Measurements from ENCODE around the gene GRM3. TPM values are rescaled to one million over a fixed set of nuclear protein-coding genes. Genes with fewer than 3 reads are reported as not detected.

The GRM3 gene
- polyA plus RNA-seq, 4 donors: 0.10 to 0.27 TPM; not detected in 2

- Histone ChIP-seq H3K36me3 (ENCODE audit: control insufficient read depth in 3 of 3, insufficient read depth in 2 of 3, low read depth in 1 of 3, low read length in 3 of 3) (no peaks in the 10 kb centered on the region), H3K9me3 (ENCODE audit: control insufficient read depth in 2 of 2, insufficient read depth in 1 of 2, low read depth in 1 of 2, low read length in 1 of 2) (no peaks in the 10 kb centered on the region), H3K27ac (ENCODE audit: low read depth in 1 of 3, low read length in 2 of 3) (no peak overlapping the region), H3K4me1 (ENCODE audit: control insufficient read depth in 3 of 3, insufficient read depth in 2 of 3, low read depth in 1 of 3, low read length in 2 of 3) (no peaks in the 10 kb centered on the region), H3K4me3 (ENCODE audit: low read depth in 1 of 3, low read length in 3 of 3) (no peak overlapping the region), H3K27me3 (ENCODE audit: control insufficient read depth in 3 of 3, insufficient read depth in 3 of 3, low read length in 3 of 3) (no peaks in the 10 kb centered on the region)
- WGBS, 3 donors: 79 to 89% (median 85%) methylated on average over 4 of the region's 4 CpGs
- FAIRE-seq (no peak), DNase-seq (no peak)
Measured at GRCh38 chr7:86825264-86825663, 181.6 kb downstream of the GRM3 start.

GRCh38 chr7:86826948-86827347 lies 183.2 kb downstream of the GRM3 start:
- no peak for FAIRE-seq
- no peaks in the 10 kb centered on the region for H3K4me1 ChIP-seq (ENCODE audit: control insufficient read depth in 3 of 3, insufficient read depth in 2 of 3, low read depth in 1 of 3, low read length in 2 of 3)
- 85 to 94% (median 89%) methylated on average over 1 of the region's 1 CpG for WGBS, 3 donors
- H3K27ac ChIP-seq (ENCODE audit: low read depth in 1 of 3, low read length in 2 of 3): no peak overlapping the region
- no peak overlapping the region for H3K4me3 ChIP-seq (ENCODE audit: low read depth in 1 of 3, low read length in 3 of 3)
- no peak for DNase-seq
- no peaks in the 10 kb centered on the region for H3K27me3 ChIP-seq (ENCODE audit: control insufficient read depth in 3 of 3, insufficient read depth in 3 of 3, low read length in 3 of 3)
- no peaks in the 10 kb centered on the region for H3K9me3 ChIP-seq (ENCODE audit: control insufficient read depth in 2 of 2, insufficient read depth in 1 of 2, low read depth in 1 of 2, low read length in 1 of 2)
- H3K36me3 ChIP-seq (ENCODE audit: control insufficient read depth in 3 of 3, insufficient read depth in 2 of 3, low read depth in 1 of 3, low read length in 3 of 3): no peaks in the 10 kb centered on the region

GRCh38 chr7:86833360-86833759 lies 189.7 kb downstream of the GRM3 start:
- Histone ChIP-seq H3K4me3 (ENCODE audit: low read depth in 1 of 3, low read length in 3 of 3) (no peak overlapping the region), H3K9me3 (ENCODE audit: control insufficient read depth in 2 of 2, insufficient read depth in 1 of 2, low read depth in 1 of 2, low read length in 1 of 2) (no peaks in the 10 kb centered on the region), H3K36me3 (ENCODE audit: control insufficient read depth in 3 of 3, insufficient read depth in 2 of 3, low read depth in 1 of 3, low read length in 3 of 3) (no peaks in the 10 kb centered on the region), H3K27ac (ENCODE audit: low read depth in 1 of 3, low read length in 2 of 3) (no peak overlapping the region), H3K4me1 (ENCODE audit: control insufficient read depth in 3 of 3, insufficient read depth in 2 of 3, low read depth in 1 of 3, low read length in 2 of 3) (no peaks in the 10 kb centered on the region), H3K27me3 (ENCODE audit: control insufficient read depth in 3 of 3, insufficient read depth in 3 of 3, low read length in 3 of 3) (no peaks in the 10 kb centered on the region)
- FAIRE-seq: no peak
- no peak for DNase-seq
- WGBS, 3 donors: 72 to 86% (median 74%) methylated on average over 3 of the region's 3 CpGs

GRCh38 chr7:86837235-86837634 lies 193.5 kb downstream of the GRM3 start:
- DNase-seq (no peak), FAIRE-seq (no peak)
- no peaks in the 10 kb centered on the region for H3K9me3 ChIP-seq (ENCODE audit: control insufficient read depth in 2 of 2, insufficient read depth in 1 of 2, low read depth in 1 of 2, low read length in 1 of 2)
- H3K4me1 ChIP-seq (ENCODE audit: control insufficient read depth in 3 of 3, insufficient read depth in 2 of 3, low read depth in 1 of 3, low read length in 2 of 3): no peaks in the 10 kb centered on the region
- no peak overlapping the region for H3K4me3 ChIP-seq (ENCODE audit: low read depth in 1 of 3, low read length in 3 of 3)
- WGBS, 3 donors: 53 to 67% (median 63%) methylated on average over 3 of the region's 3 CpGs
- H3K27me3 ChIP-seq (ENCODE audit: control insufficient read depth in 3 of 3, insufficient read depth in 3 of 3, low read length in 3 of 3): no peaks in the 10 kb centered on the region
- no peaks in the 10 kb centered on the region for H3K36me3 ChIP-seq (ENCODE audit: control insufficient read depth in 3 of 3, insufficient read depth in 2 of 3, low read depth in 1 of 3, low read length in 3 of 3)
- H3K27ac ChIP-seq (ENCODE audit: low read depth in 1 of 3, low read length in 2 of 3): no peak overlapping the region

GRCh38 chr7:86844608-86845007 lies 200.9 kb downstream of the GRM3 start:
- no peak for FAIRE-seq
- Histone ChIP-seq H3K27ac (ENCODE audit: low read depth in 1 of 3, low read length in 2 of 3) (no peak overlapping the region), H3K4me3 (ENCODE audit: low read depth in 1 of 3, low read length in 3 of 3) (no peak overlapping the region), H3K9me3 (ENCODE audit: control insufficient read depth in 2 of 2, insufficient read depth in 1 of 2, low read depth in 1 of 2, low read length in 1 of 2) (no peaks in the 10 kb centered on the region), H3K36me3 (ENCODE audit: control insufficient read depth in 3 of 3, insufficient read depth in 2 of 3, low read depth in 1 of 3, low read length in 3 of 3) (no peaks in the 10 kb centered on the region), H3K4me1 (ENCODE audit: control insufficient read depth in 3 of 3, insufficient read depth in 2 of 3, low read depth in 1 of 3, low read length in 2 of 3) (peaks cover 0 to 26% (median 0%) of the 10 kb centered on the region in 3 donors), H3K27me3 (ENCODE audit: control insufficient read depth in 3 of 3, insufficient read depth in 3 of 3, low read length in 3 of 3) (no peaks in the 10 kb centered on the region)
- WGBS, 3 donors: 85 to 91% (median 88%) methylated on average over 3 of the region's 3 CpGs
- no peak for DNase-seq

- FAIRE-seq: no peak
- WGBS, 3 donors: 6 to 18% (median 17%) methylated on average over 3 of the region's 3 CpGs
- peak overlapping the region in 1 of 3 donors; percentile 64 for H3K27ac ChIP-seq (ENCODE audit: low read depth in 1 of 3, low read length in 2 of 3)
Measured at GRCh38 chr7:86846494-86847190, 202.9 kb downstream of the GRM3 start.

GRCh38 chr7:86848226-86848625 lies 204.5 kb downstream of the GRM3 start:
- Histone ChIP-seq H3K36me3 (ENCODE audit: control insufficient read depth in 3 of 3, insufficient read depth in 2 of 3, low read depth in 1 of 3, low read length in 3 of 3) (no peaks in the 10 kb centered on the region), H3K27me3 (ENCODE audit: control insufficient read depth in 3 of 3, insufficient read depth in 3 of 3, low read length in 3 of 3) (no peaks in the 10 kb centered on the region), H3K9me3 (ENCODE audit: control insufficient read depth in 2 of 2, insufficient read depth in 1 of 2, low read depth in 1 of 2, low read length in 1 of 2) (no peaks in the 10 kb centered on the region), H3K27ac (ENCODE audit: low read depth in 1 of 3, low read length in 2 of 3) (no peak overlapping the region), H3K4me3 (ENCODE audit: low read depth in 1 of 3, low read length in 3 of 3) (no peak overlapping the region), H3K4me1 (ENCODE audit: control insufficient read depth in 3 of 3, insufficient read depth in 2 of 3, low read depth in 1 of 3, low read length in 2 of 3) (peaks cover 0 to 26% (median 0%) of the 10 kb centered on the region in 3 donors)
- FAIRE-seq: no peak
- 11 to 54% (median 30%) methylated on average over 2 of the region's 2 CpGs for WGBS, 3 donors
- DNase-seq: peak; percentile 12 to 43

More at GRCh38 chr7:86846494-86847190, 202.9 kb downstream of the GRM3 start:
- Histone ChIP-seq H3K4me1 (ENCODE audit: control insufficient read depth in 3 of 3, insufficient read depth in 2 of 3, low read depth in 1 of 3, low read length in 2 of 3) (peaks cover 0 to 26% (median 0%) of the 10 kb centered on the region in 3 donors), H3K9me3 (ENCODE audit: control insufficient read depth in 2 of 2, insufficient read depth in 1 of 2, low read depth in 1 of 2, low read length in 1 of 2) (no peaks in the 10 kb centered on the region), H3K27me3 (ENCODE audit: control insufficient read depth in 3 of 3, insufficient read depth in 3 of 3, low read length in 3 of 3) (no peaks in the 10 kb centered on the region), H3K4me3 (ENCODE audit: low read depth in 1 of 3, low read length in 3 of 3) (no peak overlapping the region), H3K36me3 (ENCODE audit: control insufficient read depth in 3 of 3, insufficient read depth in 2 of 3, low read depth in 1 of 3, low read length in 3 of 3) (no peaks in the 10 kb centered on the region)
- peak; percentile 16 to 87 for DNase-seq

GRCh38 chr7:86851566-86851965 lies 207.9 kb downstream of the GRM3 start:
- H3K9me3 ChIP-seq (ENCODE audit: control insufficient read depth in 2 of 2, insufficient read depth in 1 of 2, low read depth in 1 of 2, low read length in 1 of 2): no peaks in the 10 kb centered on the region
- H3K4me1 ChIP-seq (ENCODE audit: control insufficient read depth in 3 of 3, insufficient read depth in 2 of 3, low read depth in 1 of 3, low read length in 2 of 3): peaks cover 0 to 13% (median 0%) of the 10 kb centered on the region in 3 donors
- H3K27ac ChIP-seq (ENCODE audit: low read depth in 1 of 3, low read length in 2 of 3): no peak overlapping the region
- WGBS, 3 donors: 32 to 56% (median 42%) methylated on average over 3 of the region's 3 CpGs
- no peak overlapping the region for H3K4me3 ChIP-seq (ENCODE audit: low read depth in 1 of 3, low read length in 3 of 3)
- DNase-seq: no peak
- FAIRE-seq: no peak
- no peaks in the 10 kb centered on the region for H3K36me3 ChIP-seq (ENCODE audit: control insufficient read depth in 3 of 3, insufficient read depth in 2 of 3, low read depth in 1 of 3, low read length in 3 of 3)
- no peaks in the 10 kb centered on the region for H3K27me3 ChIP-seq (ENCODE audit: control insufficient read depth in 3 of 3, insufficient read depth in 3 of 3, low read length in 3 of 3)

- H3K36me3 ChIP-seq (ENCODE audit: control insufficient read depth in 3 of 3, insufficient read depth in 2 of 3, low read depth in 1 of 3, low read length in 3 of 3): no peaks in the 10 kb centered on the region
- H3K9me3 ChIP-seq (ENCODE audit: control insufficient read depth in 2 of 2, insufficient read depth in 1 of 2, low read depth in 1 of 2, low read length in 1 of 2): peaks cover 0 to 3% of the 10 kb centered on the region in 2 donors
- H3K27ac ChIP-seq (ENCODE audit: low read depth in 1 of 3, low read length in 2 of 3): no peak overlapping the region
- no peak for DNase-seq
- H3K4me1 ChIP-seq (ENCODE audit: control insufficient read depth in 3 of 3, insufficient read depth in 2 of 3, low read depth in 1 of 3, low read length in 2 of 3): no peaks in the 10 kb centered on the region
- 80 to 89% (median 80%) methylated on average over 2 of the region's 2 CpGs for WGBS, 3 donors
- no peak for FAIRE-seq
- no peak overlapping the region for H3K4me3 ChIP-seq (ENCODE audit: low read depth in 1 of 3, low read length in 3 of 3)
- H3K27me3 ChIP-seq (ENCODE audit: control insufficient read depth in 3 of 3, insufficient read depth in 3 of 3, low read length in 3 of 3): no peaks in the 10 kb centered on the region
Measured at GRCh38 chr7:86863452-86863851, 219.7 kb downstream of the GRM3 start.

Data from small intestine (tissue), 7 donors.